Measurements from ENCODE around the gene PCK2.

DNA sequence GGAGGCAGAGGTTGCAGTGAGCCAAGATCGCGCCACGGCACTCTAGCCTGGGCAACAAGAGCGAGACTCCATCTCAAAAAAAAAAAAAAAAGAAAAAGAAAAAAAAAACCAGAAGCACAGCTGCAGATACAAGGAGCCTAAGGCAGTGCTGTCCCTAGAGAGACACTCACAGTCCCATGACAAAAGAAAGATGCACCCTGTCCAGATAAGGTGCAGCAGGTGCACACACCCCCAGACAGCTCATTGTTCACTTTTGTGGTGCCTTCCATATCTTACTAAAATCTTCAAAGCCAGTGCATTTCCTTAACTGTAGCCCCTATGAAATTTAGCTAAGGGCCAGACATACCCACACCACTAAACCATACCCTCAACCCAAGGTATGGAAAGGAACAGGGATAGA is 28.3 kb downstream of the PCK2 start:
- TF ChIP-seq, protein P1, sequence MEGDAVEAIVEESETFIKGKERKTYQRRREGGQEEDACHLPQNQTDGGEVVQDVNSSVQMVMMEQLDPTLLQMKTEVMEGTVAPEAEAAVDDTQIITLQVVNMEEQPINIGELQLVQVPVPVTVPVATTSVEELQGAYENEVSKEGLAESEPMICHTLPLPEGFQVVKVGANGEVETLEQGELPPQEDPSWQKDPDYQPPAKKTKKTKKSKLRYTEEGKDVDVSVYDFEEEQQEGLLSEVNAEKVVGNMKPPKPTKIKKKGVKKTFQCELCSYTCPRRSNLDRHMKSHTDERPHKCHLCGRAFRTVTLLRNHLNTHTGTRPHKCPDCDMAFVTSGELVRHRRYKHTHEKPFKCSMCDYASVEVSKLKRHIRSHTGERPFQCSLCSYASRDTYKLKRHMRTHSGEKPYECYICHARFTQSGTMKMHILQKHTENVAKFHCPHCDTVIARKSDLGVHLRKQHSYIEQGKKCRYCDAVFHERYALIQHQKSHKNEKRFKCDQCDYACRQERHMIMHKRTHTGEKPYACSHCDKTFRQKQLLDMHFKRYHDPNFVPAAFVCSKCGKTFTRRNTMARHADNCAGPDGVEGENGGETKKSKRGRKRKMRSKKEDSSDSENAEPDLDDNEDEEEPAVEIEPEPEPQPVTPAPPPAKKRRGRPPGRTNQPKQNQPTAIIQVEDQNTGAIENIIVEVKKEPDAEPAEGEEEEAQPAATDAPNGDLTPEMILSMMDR (IDR thresholded peaks at IDR 0.05; ENCODE audit: low read depth, low read length): no peak
- TF ChIP-seq POLR2A (IDR thresholded peaks at IDR 0.05; ENCODE audit: extremely low read depth, insufficient read length): no peak
